Keratinocyte (primary cell): ENCODE measurements around the gene PRR23E. TPM values are rescaled to one million over a fixed set of nuclear protein-coding genes. Genes with fewer than 3 reads are reported as not detected.

Experiments used
- DNase-seq: peaks from one replicate; pipeline ENCODE4 v3.0.0-alpha.2; 2011; ENCODE audit warnings: low read depth, missing footprints, low spot score
- FAIRE-seq: peaks from 2 replicates; lab custom pipeline; 2011; peaks lifted over from hg19 to GRCh38; lab: Jason Lieb, UNC
- H2AFZ ChIP-seq: 2 replicates; pipeline ENCODE4 v1.6.0; 2012; ENCODE audit warnings: low read length, control low read depth, inconsistent platforms; ENCODE audit not compliant: control insufficient read depth
- H3K27ac ChIP-seq: 2 replicates; pipeline ENCODE4 v1.5.1; 2011; ENCODE audit warnings: low read length; ENCODE audit not compliant: control insufficient read depth, insufficient read depth
- H3K27me3 ChIP-seq: 3 replicates; pipeline ENCODE4 v1.6.0; 2011; ENCODE audit warnings: low read length; ENCODE audit not compliant: control insufficient read depth, insufficient read depth; ENCODE audit errors: extremely low read depth
- H3K36me3 ChIP-seq, 2 experiments: 2 replicates in 1 of 2; 3 replicates in 1 of 2; pipeline ENCODE4 v1.5.1; 2011; ENCODE audit warnings: low read length in 2 of 2, mild to moderate bottlenecking in 1 of 2; ENCODE audit not compliant: control insufficient read depth in 2 of 2, insufficient read depth in 2 of 2; ENCODE audit errors: extremely low read depth in 1 of 2
- H3K4me1 ChIP-seq: 3 replicates; pipeline ENCODE4 v1.5.1; 2011; ENCODE audit warnings: low read length; ENCODE audit not compliant: control insufficient read depth, insufficient read depth; ENCODE audit errors: extremely low read depth
- H3K4me2 ChIP-seq: 3 replicates; pipeline ENCODE4 v1.6.0; 2011; ENCODE audit warnings: low read depth, low read length; ENCODE audit not compliant: control insufficient read depth, insufficient read depth; ENCODE audit errors: extremely low read depth
- H3K4me3 ChIP-seq, 3 experiments: fragments of 200-600 bp in 1 of 3; sonication (generic) in 1 of 3; 2 replicates in 2 of 3; 3 replicates in 1 of 3; pipeline ENCODE4 v1.5.1; 2011 to 2016; ENCODE audit warnings: low read length in 3 of 3, mild to moderate bottlenecking in 3 of 3, control low read depth in 2 of 3, inconsistent platforms in 1 of 3, low read depth in 1 of 3, mixed read lengths in 1 of 3, mixed run types in 1 of 3, moderate library complexity in 1 of 3; ENCODE audit not compliant: control insufficient read depth in 2 of 3, insufficient read depth in 2 of 3; ENCODE audit errors: extremely low read depth in 1 of 3
- H3K79me2 ChIP-seq: 2 replicates; pipeline ENCODE4 v1.6.0; 2012; ENCODE audit warnings: low read length; ENCODE audit not compliant: control insufficient read depth, insufficient read depth
- H3K9ac ChIP-seq: 3 replicates; pipeline ENCODE4 v1.6.0; 2011; ENCODE audit warnings: low read length; ENCODE audit not compliant: control insufficient read depth, insufficient read depth; ENCODE audit errors: extremely low read depth
- H3K9me1 ChIP-seq: 3 replicates; pipeline ENCODE4 v1.6.0; 2011; ENCODE audit warnings: low read length; ENCODE audit not compliant: control insufficient read depth, insufficient read depth; ENCODE audit errors: extremely low read depth
- H3K9me3 ChIP-seq: 2 replicates; pipeline ENCODE4 v1.5.1; 2012; ENCODE audit warnings: low read depth, low read length; ENCODE audit not compliant: control insufficient read depth
- H4K20me1 ChIP-seq: 3 replicates; pipeline ENCODE4 v1.6.0; 2011; ENCODE audit warnings: low read length; ENCODE audit not compliant: control insufficient read depth, insufficient read depth; ENCODE audit errors: extremely low read depth
- EZH2 ChIP-seq: IDR thresholded peaks from one replicate; pipeline ENCODE4 v1.6.1; 2012; ENCODE audit warnings: inconsistent platforms, mild to moderate bottlenecking, low read length, moderate library complexity
- dilution Hi-C: fragments of 300-500 bp; cut with MboI; formaldehyde crosslinking; loops from one replicate; pipeline ENCODE4 v1.7.0; 2020; ENCODE audit warnings: low sequenced_read_pairs; ENCODE audit not compliant: extremely low pct_ligation_motif_present
- polyA plus RNA-seq, 5 experiments: library from polyadenylated mRNA; depleted of rRNA in 3 of 5; stranded (reverse) in 3 of 5; stranded (forward) in 1 of 5; unstranded in 1 of 5; fragments of >200 nt; gene quantifications; 1 replicate in 1 of 5; 2 replicates in 3 of 5; 3 replicates in 1 of 5; pipeline versions ENCODE4 v1.2.1 to v1.2.3, GENCODE V29; 2011 to 2012; ENCODE audit warnings: missing spikeins in 2 of 5, low read depth in 1 of 5, low replicate concordance in 1 of 5
- TF ChIP-seq, protein P1 (sequence below), 3 experiments: IDR thresholded peaks in 1 of 3; conservative IDR thresholded peaks in 1 of 3; optimal IDR thresholded peaks in 1 of 3; 2 replicates in 2 of 3; 3 replicates in 1 of 3; pipeline versions ENCODE3 to v1.5.1; 2011; ENCODE audit warnings: low read length in 3 of 3, mild to moderate bottlenecking in 3 of 3, moderate library complexity in 2 of 3, control low read depth in 1 of 3, inconsistent platforms in 1 of 3; ENCODE audit not compliant: insufficient read depth in 2 of 3; ENCODE audit errors: extremely low read depth in 1 of 3

Gene PRR23E
- polyA plus RNA-seq, 1 donor (not counting 4 experiments of a cell fraction or from before 2014, with no cell fraction given) = not detected

DNA sequence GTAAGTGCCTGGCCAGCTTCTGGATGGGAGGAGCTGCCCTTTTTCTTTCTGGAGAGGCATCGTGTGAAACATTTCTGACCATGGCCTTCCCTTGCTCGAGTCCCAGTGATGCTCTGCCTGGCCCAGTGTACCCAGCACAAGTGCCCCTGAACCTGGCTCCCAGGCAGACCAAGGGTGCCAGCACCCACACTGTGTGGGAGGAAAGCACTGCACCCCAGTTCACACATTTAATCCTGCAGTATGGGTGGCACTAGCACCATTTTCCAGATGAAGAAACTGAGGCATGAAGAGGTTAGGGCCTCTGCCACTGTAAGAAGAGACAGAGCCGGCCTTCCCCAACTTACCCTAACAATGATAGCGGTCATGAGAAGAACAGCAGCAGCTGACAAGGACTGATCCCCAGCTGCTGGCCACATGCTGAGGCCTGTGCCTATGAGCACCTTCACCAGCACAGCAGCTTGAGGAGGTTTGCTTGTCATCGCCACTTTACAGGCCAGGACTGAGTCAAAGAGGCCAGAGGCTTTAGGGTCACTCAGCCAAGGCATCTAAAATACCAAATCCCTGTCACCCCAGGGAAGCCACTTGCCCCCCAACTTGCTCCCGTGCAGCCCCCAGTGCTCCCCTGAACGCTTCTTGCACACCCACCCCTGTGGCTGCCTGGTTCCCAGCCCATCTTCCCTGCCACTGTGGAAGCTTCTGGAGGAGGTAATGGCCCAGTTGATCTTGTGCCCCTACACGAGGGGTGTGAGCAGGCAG is 15.0 kb downstream of the PRR23E start:
- no peaks in the 10 kb centered on the region for H3K79me2 ChIP-seq
- H3K4me1 ChIP-seq = no peaks in the 10 kb centered on the region
- no peak overlapping the region for H3K9ac ChIP-seq
- no peak overlapping the region for H2AFZ ChIP-seq
- no peak overlapping the region for H3K4me3 ChIP-seq
- DNase-seq (no peak), FAIRE-seq (no peak)
- H3K4me2 ChIP-seq = no peak overlapping the region
- no peaks in the 10 kb centered on the region for H3K36me3 ChIP-seq
- no peaks in the 10 kb centered on the region for H3K9me3 ChIP-seq
- dilution Hi-C loops = no loop called here
- H3K9me1 ChIP-seq = no peaks in the 10 kb centered on the region
- H3K27me3 ChIP-seq = peaks cover 6% of the 10 kb centered on the region
- TF ChIP-seq EZH2 = no peak
- TF ChIP-seq, protein P1, sequence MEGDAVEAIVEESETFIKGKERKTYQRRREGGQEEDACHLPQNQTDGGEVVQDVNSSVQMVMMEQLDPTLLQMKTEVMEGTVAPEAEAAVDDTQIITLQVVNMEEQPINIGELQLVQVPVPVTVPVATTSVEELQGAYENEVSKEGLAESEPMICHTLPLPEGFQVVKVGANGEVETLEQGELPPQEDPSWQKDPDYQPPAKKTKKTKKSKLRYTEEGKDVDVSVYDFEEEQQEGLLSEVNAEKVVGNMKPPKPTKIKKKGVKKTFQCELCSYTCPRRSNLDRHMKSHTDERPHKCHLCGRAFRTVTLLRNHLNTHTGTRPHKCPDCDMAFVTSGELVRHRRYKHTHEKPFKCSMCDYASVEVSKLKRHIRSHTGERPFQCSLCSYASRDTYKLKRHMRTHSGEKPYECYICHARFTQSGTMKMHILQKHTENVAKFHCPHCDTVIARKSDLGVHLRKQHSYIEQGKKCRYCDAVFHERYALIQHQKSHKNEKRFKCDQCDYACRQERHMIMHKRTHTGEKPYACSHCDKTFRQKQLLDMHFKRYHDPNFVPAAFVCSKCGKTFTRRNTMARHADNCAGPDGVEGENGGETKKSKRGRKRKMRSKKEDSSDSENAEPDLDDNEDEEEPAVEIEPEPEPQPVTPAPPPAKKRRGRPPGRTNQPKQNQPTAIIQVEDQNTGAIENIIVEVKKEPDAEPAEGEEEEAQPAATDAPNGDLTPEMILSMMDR (optimal IDR thresholded peaks at IDR 0.05 in 1 of 3, IDR thresholded peaks at IDR 0.05 in 1 of 3, conservative IDR thresholded peaks at IDR 0.05 in 1 of 3; ENCODE audit: extremely low read depth in 1 of 3, insufficient read depth in 2 of 3, low read length in 3 of 3) = no peak
- H4K20me1 ChIP-seq = no peaks in the 10 kb centered on the region
- no peak overlapping the region for H3K27ac ChIP-seq

- no peaks in the 10 kb centered on the region for H3K4me1 ChIP-seq
- H3K36me3 ChIP-seq = no peaks in the 10 kb centered on the region
- dilution Hi-C loops = no loop called here
- FAIRE-seq (no peak), DNase-seq (no peak)
- H3K27ac ChIP-seq = no peak overlapping the region
- no peaks in the 10 kb centered on the region for H4K20me1 ChIP-seq
- H3K27me3 ChIP-seq = peaks cover 6% of the 10 kb centered on the region
- H3K4me3 ChIP-seq = no peak overlapping the region
- H3K79me2 ChIP-seq = no peaks in the 10 kb centered on the region
- TF ChIP-seq EZH2 = no peak
- TF ChIP-seq, protein P1 (optimal IDR thresholded peaks at IDR 0.05 in 1 of 3, IDR thresholded peaks at IDR 0.05 in 1 of 3, conservative IDR thresholded peaks at IDR 0.05 in 1 of 3; ENCODE audit: extremely low read depth in 1 of 3, insufficient read depth in 2 of 3, low read length in 3 of 3) = no peak
- no peak overlapping the region for H3K4me2 ChIP-seq
- no peak overlapping the region for H2AFZ ChIP-seq
- H3K9ac ChIP-seq = no peak overlapping the region
- no peaks in the 10 kb centered on the region for H3K9me1 ChIP-seq
- no peaks in the 10 kb centered on the region for H3K9me3 ChIP-seq
These were observed 15.7 kb downstream of the PRR23E start for GRCh38 chr3:127208483-127209100.
